ENCODE results near the gene LIN28A.

- TF ChIP-seq FOXK2 (IDR thresholded peaks at IDR 0.05), result no peak
- peak; percentile 30; the same call in 1 of the 2 replicates for TF ChIP-seq HDGF (IDR thresholded peaks at IDR 0.05; ENCODE audit: borderline replicate concordance)
- no peak for TF ChIP-seq NFRKB (IDR thresholded peaks at IDR 0.05)
- TF ChIP-seq SP1 (IDR thresholded peaks at IDR 0.05), result no peak
- TF ChIP-seq SUZ12 (IDR thresholded peaks at IDR 0.05), result no peak
- peak; percentile 42; the same call in 1 of the 2 replicates for TF ChIP-seq FOXM1 (IDR thresholded peaks at IDR 0.05; ENCODE audit: borderline replicate concordance)
- TF ChIP-seq TARDBP (IDR thresholded peaks at IDR 0.05), result no peak
- TF ChIP-seq ZNF384 (IDR thresholded peaks at IDR 0.05), result no peak
These were observed 62.6 kb downstream of the LIN28A start for GRCh38 chr1:26472901-26473845.
